IMR-90 (cell line): ENCODE data around the gene UNC5B. TPM values are rescaled to one million over a fixed set of nuclear protein-coding genes. Genes with fewer than 3 reads are reported as not detected.
A peak's percentile ranks its signal among the peaks of the same experiment; 100 is the strongest.

Source experiments
- ATAC-seq: fragments of 200-7000 bp; cut with Tn5 transposase; 2 replicates; pipeline ENCODE4 v1.9.1; 2020; ENCODE audit warnings: low read depth, mild to moderate bottlenecking, moderate library complexity
- BruUV-seq: library from RNA; stranded (reverse); fragments of 400-500 nt; replicated peaks from 2 replicates; lab custom pipeline; 2021; lab: Mats Ljungman, UMichigan
- CTCF ChIA-PET: fragments of 300-600 bp; formaldehyde crosslinking; extraction: SDS; loops from one replicate; lab custom pipeline; 2021; ENCODE audit warnings: antibody characterized with exemption; lab: Yijun Ruan, JAX
- POLR2A ChIA-PET: fragments of 300-600 bp; sonication (Branson Sonifier 250); formaldehyde crosslinking; loops from one replicate; lab custom pipeline; 2022; ENCODE audit warnings: antibody characterized with exemption; ENCODE audit not compliant: unreplicated experiment; lab: Charles Lee
- DNase-seq: peaks from one replicate; pipeline ENCODE4 v3.0.0; 2013
- H2AFZ ChIP-seq: replicated peaks from 2 replicates; pipeline ENCODE3; 2013; ENCODE audit warnings: low read length, mild to moderate bottlenecking; ENCODE audit not compliant: poor library complexity
- H2AK5ac ChIP-seq: 2 replicates; pipeline ENCODE4 v1.6.1; 2013; ENCODE audit warnings: low read depth, low read length, inconsistent platforms
- H2AK9ac ChIP-seq: replicated peaks from 2 replicates; pipeline ENCODE3; 2013; ENCODE audit warnings: mild to moderate bottlenecking, low read depth, low read length, moderate library complexity; ENCODE audit not compliant: poor library complexity
- H2BK120ac ChIP-seq: 2 replicates; pipeline ENCODE4 v1.6.1; 2013; ENCODE audit warnings: low read depth, low read length, inconsistent platforms
- H2BK15ac ChIP-seq: 3 replicates; pipeline ENCODE4 v1.6.1; 2013; ENCODE audit warnings: low read depth, low read length, inconsistent platforms
- H2BK20ac ChIP-seq: 2 replicates; pipeline ENCODE4 v1.6.1; 2013; ENCODE audit warnings: low read depth, mild to moderate bottlenecking, inconsistent platforms, low read length, moderate library complexity
- H2BK5ac ChIP-seq: 2 replicates; pipeline ENCODE4 v1.6.1; 2013; ENCODE audit warnings: mild to moderate bottlenecking, low read depth, low read length, inconsistent platforms; ENCODE audit not compliant: poor library complexity, severe bottlenecking
- H3K14ac ChIP-seq: replicated peaks from 2 replicates; pipeline ENCODE4 v1.6.1; 2013; ENCODE audit warnings: low read depth, low read length, inconsistent platforms
- H3K18ac ChIP-seq: 2 replicates; pipeline ENCODE4 v1.6.1; 2013; ENCODE audit warnings: low read depth, low read length, control low read depth
- H3K23ac ChIP-seq: 2 replicates; pipeline ENCODE4 v1.6.1; 2013; ENCODE audit warnings: low read depth, low read length, inconsistent platforms
- H3K27ac ChIP-seq: 2 replicates; pipeline ENCODE4 v1.5.1; 2013; ENCODE audit warnings: mild to moderate bottlenecking, control low read depth, low read length; ENCODE audit not compliant: insufficient read depth
- H3K27me3 ChIP-seq: 2 replicates; pipeline ENCODE4 v1.6.1; 2013; ENCODE audit warnings: low read length; ENCODE audit not compliant: control insufficient read depth, insufficient read depth
- H3K36me3 ChIP-seq: 2 replicates; pipeline ENCODE4 v1.6.1; 2013; ENCODE audit warnings: low read length, mixed read lengths; ENCODE audit not compliant: control insufficient read depth, insufficient read depth
- H3K4ac ChIP-seq: 2 replicates; pipeline ENCODE4 v1.6.1; 2013; ENCODE audit warnings: low read depth, low read length, inconsistent platforms
- H3K4me1 ChIP-seq: 2 replicates; pipeline ENCODE4 v1.6.1; 2013; ENCODE audit warnings: low read length, mixed read lengths; ENCODE audit not compliant: control insufficient read depth, insufficient read depth
- H3K4me2 ChIP-seq: 2 replicates; pipeline ENCODE4 v1.6.1; 2013; ENCODE audit warnings: low read depth, mild to moderate bottlenecking, control low read depth, low read length, moderate library complexity
- H3K4me3 ChIP-seq: 2 replicates; pipeline ENCODE4 v1.5.1; 2013; ENCODE audit warnings: low read depth, mild to moderate bottlenecking, control low read depth, low read length, moderate library complexity; ENCODE audit not compliant: insufficient read depth
- H3K56ac ChIP-seq: 2 replicates; pipeline ENCODE4 v1.6.1; 2013; ENCODE audit warnings: low read length, inconsistent platforms; ENCODE audit not compliant: insufficient read depth; ENCODE audit errors: extremely low read depth
- H3K79me1 ChIP-seq, 2 experiments: 2 replicates each; pipeline ENCODE4 v1.6.1; 2013; ENCODE audit warnings: low read length in 2 of 2, inconsistent platforms in 1 of 2, low read depth in 1 of 2
- H3K9ac ChIP-seq: 2 replicates; pipeline ENCODE4 v1.6.1; 2013; ENCODE audit warnings: low read depth, low read length, control low read depth
- H3K9me1 ChIP-seq: 2 replicates; pipeline ENCODE4 v1.6.1; 2013; ENCODE audit warnings: low read length, inconsistent platforms; ENCODE audit not compliant: insufficient read depth
- H3K9me3 ChIP-seq: 2 replicates; pipeline ENCODE4 v1.6.1; 2013; ENCODE audit warnings: low read length; ENCODE audit not compliant: control insufficient read depth, insufficient read depth
- H4K20me1 ChIP-seq: 2 replicates; pipeline ENCODE4 v1.6.1; 2013; ENCODE audit warnings: low read length, inconsistent platforms; ENCODE audit not compliant: insufficient read depth
- H4K5ac ChIP-seq: 2 replicates; pipeline ENCODE4 v1.6.1; 2013; ENCODE audit warnings: mild to moderate bottlenecking, low read depth, low read length, control low read depth
- H4K8ac ChIP-seq, 2 experiments: 2 replicates each; pipeline ENCODE4 v1.6.1; 2013; ENCODE audit warnings: low read depth in 2 of 2, low read length in 2 of 2, control low read depth in 1 of 2, inconsistent platforms in 1 of 2
- H4K91ac ChIP-seq: 2 replicates; pipeline ENCODE4 v1.6.1; 2013; ENCODE audit warnings: low read depth, low read length, inconsistent platforms; ENCODE audit not compliant: insufficient read depth
- BHLHE40 ChIP-seq: fragments of 150-350 bp; IDR thresholded peaks from 2 replicates; pipeline ENCODE4 v1.6.1; 2016; ENCODE audit warnings: mild to moderate bottlenecking, low read depth, low read length
- FOS ChIP-seq: fragments of 150-350 bp; IDR thresholded peaks from 2 replicates; pipeline ENCODE4 v1.6.1; 2016; ENCODE audit warnings: low read depth, low read length
- MAFK ChIP-seq: IDR thresholded peaks from 2 replicates; pipeline ENCODE4 v1.6.1; 2012; ENCODE audit warnings: low read depth, low read length, improper control_type of control experiment
- MXI1 ChIP-seq: IDR thresholded peaks from 2 replicates; pipeline ENCODE4 v1.6.1; 2012; ENCODE audit warnings: low read depth, mild to moderate bottlenecking, low read length, moderate library complexity, borderline replicate concordance
- NFE2L2 ChIP-seq: fragments of 150-350 bp; IDR thresholded peaks from 2 replicates; pipeline ENCODE4 v1.6.1; 2016; ENCODE audit warnings: low read depth, mild to moderate bottlenecking, low read length
- RAD21 ChIP-seq: IDR thresholded peaks from 2 replicates; pipeline ENCODE4 v1.6.1; 2012; ENCODE audit warnings: low read length, improper control_type of control experiment
- RCOR1 ChIP-seq: IDR thresholded peaks from 2 replicates; pipeline ENCODE4 v1.6.1; 2012; ENCODE audit warnings: mild to moderate bottlenecking, low read length, improper control_type of control experiment; ENCODE audit not compliant: insufficient replicate concordance
- WGBS, 2 experiments: methylation state at CpG; one replicate each; pipeline versions ENCODE4 v1.1.5 to v1.1.7; 2013; ENCODE audit warnings: missing lambda C conversion rate in 2 of 2; ENCODE audit not compliant: insufficient read length in 1 of 2; ENCODE audit errors: extremely low coverage in 2 of 2; 5-methylcytosine and 5-hydroxymethylcytosine counted together
- dilution Hi-C: fragments of 300-500 bp; cut with HindIII; formaldehyde crosslinking; loops from one replicate; pipeline ENCODE4 v1.14.3; 2018; ENCODE audit warnings: low sequenced_read_pairs; ENCODE audit not compliant: unreplicated experiment
- in situ Hi-C: fragments of 300-500 bp; cut with MboI; formaldehyde crosslinking; loops from 3 replicates; pipeline ENCODE4 v1.14.3; 2019; ENCODE audit warnings: low sequenced_read_pairs, inconsistent platforms, mixed read lengths
- intact Hi-C: fragments of 100-400 bp; cut with micrococcal nuclease; formaldehyde crosslinking; loops from 2 replicates; pipeline ENCODE4 v1.10.0; 2022
- polyA plus RNA-seq, 3 experiments: library from polyadenylated mRNA; depleted of rRNA; stranded (reverse); fragments of >200 nt; gene quantifications; 2 replicates each; pipeline ENCODE4 v1.2.3, GENCODE V29; 2012; ENCODE audit warnings: low replicate concordance in 1 of 3
- total RNA-seq: library from RNA; depleted of rRNA; stranded (reverse); fragments of >200 nt; gene quantifications from 2 replicates; pipeline ENCODE4 v1.2.3, GENCODE V29; 2012

Gene UNC5B
- total and polyA plus RNA-seq, 2 of the 4 experiments (the other 2 are of a cell fraction), result 1.6 to 4.2 TPM

DNA sequence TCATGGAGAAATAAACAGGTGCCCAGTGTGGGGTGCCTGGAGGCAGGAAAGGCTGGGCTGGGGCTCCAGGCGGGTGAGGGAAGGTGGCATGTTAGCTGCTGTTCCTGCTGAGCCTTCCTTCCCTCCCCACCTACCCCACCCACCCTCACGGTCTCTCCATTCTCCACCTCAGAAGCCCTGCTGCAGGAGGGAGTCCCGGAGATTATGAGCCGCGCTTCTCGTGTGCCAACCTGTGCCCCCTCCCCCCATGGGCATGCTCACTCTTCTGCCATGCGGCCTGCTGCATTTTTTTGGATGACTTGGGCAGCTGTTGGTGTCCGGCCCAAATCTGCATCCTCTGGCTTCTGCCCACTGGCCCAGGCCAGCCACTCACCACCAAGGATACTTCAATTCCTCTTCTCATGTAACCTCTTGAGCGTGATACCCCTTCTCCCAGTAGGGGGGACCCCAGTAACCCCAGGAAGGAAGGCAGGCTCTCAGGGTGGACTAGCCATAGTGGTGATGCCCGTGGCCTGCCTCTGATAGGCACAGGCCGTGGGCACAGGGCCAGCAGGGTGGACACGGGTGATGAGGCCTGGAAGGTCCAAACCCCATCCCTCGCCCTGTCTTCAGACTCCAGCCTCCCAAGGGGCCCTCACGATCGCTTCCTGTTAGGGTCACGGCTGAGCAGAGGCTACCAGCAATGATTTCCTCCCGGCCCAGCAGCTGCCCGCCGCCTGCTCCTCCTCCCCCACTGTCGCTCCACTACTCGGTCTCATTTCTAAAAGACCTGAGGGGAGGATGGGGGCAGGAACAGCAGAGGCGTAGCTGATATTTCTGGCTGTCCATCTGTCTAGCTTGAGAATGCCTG, 27.8 kb downstream of the UNC5B start:
- Histone ChIP-seq H3K4me1 (peaks cover 29% of the 10 kb centered on the region), H3K4me2 (no peak overlapping the region)

More for the DNA sequence above, 27.8 kb downstream of the UNC5B start:
- 100% methylated on average over 1 of the region's 22 CpGs; no CpG with 5 or more reads in 1 of the 2 experiments for WGBS, 2 experiments
- Histone ChIP-seq H4K5ac (no peak overlapping the region), H4K8ac (no peak overlapping the region; a peak in 1 of 4 replicates), H2BK15ac (no peak overlapping the region), H2AK5ac (peak overlapping the region; percentile 3; the same call in 1 of the 2 replicates), H2AK9ac (no peak overlapping the region), H3K14ac (0 out of 2 replicates have a peak overlapping the region, but pooled peaks have one; percentile 15), H4K20me1 (peaks cover 11% of the 10 kb centered on the region), H2BK120ac (no peak overlapping the region), H2AFZ (no peak overlapping the region), H3K23ac (no peak overlapping the region), H2BK20ac (no peak overlapping the region), H3K27me3 (no peaks in the 10 kb centered on the region), H3K4ac (no peak overlapping the region), H3K9me1 (peaks cover 29% of the 10 kb centered on the region), H3K56ac (no peak overlapping the region), H3K79me1 (peaks cover 0 to 25% of the 10 kb centered on the region in 2 experiments; a peak in 2 of 4 replicates), H3K18ac (no peak overlapping the region), H3K4me3 (no peak overlapping the region), H4K91ac (no peak overlapping the region), H3K9ac (no peak overlapping the region), H3K9me3 (no peaks in the 10 kb centered on the region), H2BK5ac (no peak overlapping the region), H3K27ac (no peak overlapping the region), H3K36me3 (no peaks in the 10 kb centered on the region)
- in situ Hi-C loops, result no loop called here
- intact Hi-C loops, result no loop called here
- ChIA-PET POLR2A (no interaction called here), CTCF (no interaction called here)
- no peak for TF ChIP-seq NFE2L2
- TF ChIP-seq RAD21, result no peak
- no peak for TF ChIP-seq MXI1
- TF ChIP-seq FOS, result no peak
- no peak for TF ChIP-seq MAFK
- no peak for TF ChIP-seq RCOR1
- no peak for TF ChIP-seq BHLHE40
- ATAC-seq (no peak), DNase-seq (no peak)
- dilution Hi-C loops, result no loop called here
- BruUV-seq, result no TSS peak
